ENCODE results near the gene MBD5.

Gene MBD5

DNA sequence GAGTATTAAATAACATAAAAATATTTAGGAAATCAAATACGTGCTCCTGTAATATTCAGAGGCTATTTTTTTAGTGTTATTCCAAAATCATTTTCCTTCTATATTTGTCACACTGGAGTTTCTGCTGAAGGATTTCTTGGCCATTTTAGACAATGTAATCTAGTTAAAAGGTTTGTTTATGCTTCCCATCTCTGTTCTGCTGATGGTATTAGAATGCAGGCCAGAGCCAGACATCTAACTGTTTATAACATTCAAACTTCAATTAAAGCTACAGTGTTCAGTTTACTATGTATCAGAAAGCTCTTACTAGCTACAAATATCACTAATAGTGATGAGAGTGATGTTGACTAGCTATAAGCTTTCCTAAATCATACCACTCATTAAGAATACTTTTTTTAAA is 7.9 kb downstream of the MBD5 start:
- no CpG with 5 or more reads among the region's 1 CpG for WGBS, 2 donors (ENCODE audit: extremely low coverage in 2 of 2, insufficient read length in 2 of 2, insufficient replicate concordance in 1 of 2)
- Histone ChIP-seq H3K27ac (replicated peaks; ENCODE audit: low read length) (no peak overlapping the region), H2AFZ (ENCODE audit: low read length) (no peak overlapping the region), H3K4me1 (ENCODE audit: control insufficient read depth in 2 of 2, insufficient read depth in 1 of 2, low read depth in 1 of 2, low read length in 2 of 2) (no peaks in the 10 kb centered on the region), H4K8ac (ENCODE audit: low read depth, low read length) (no peak overlapping the region), H3K79me1 (ENCODE audit: low read depth, low read length) (no peaks in the 10 kb centered on the region), H2BK120ac (ENCODE audit: low read depth, low read length) (no peak overlapping the region), H2BK15ac (ENCODE audit: low read length) (no peak overlapping the region), H3K4me3 (ENCODE audit: low read length in 2 of 2) (no peak overlapping the region), H2AK5ac (ENCODE audit: low read depth, low read length) (no peak overlapping the region), H3K4me2 (ENCODE audit: insufficient read depth, low read length, poor library complexity, severe bottlenecking) (no peak overlapping the region), H3K14ac (ENCODE audit: low read length) (no peak overlapping the region), H3K18ac (ENCODE audit: low read length) (no peak overlapping the region), H3K9me3 (replicated peaks in 1 of 2; ENCODE audit: control insufficient read depth in 2 of 2, insufficient read depth in 1 of 2, low read depth in 1 of 2, low read length in 2 of 2) (no peaks in the 10 kb centered on the region), H2BK12ac (ENCODE audit: low read length) (no peak overlapping the region), H3K4ac (ENCODE audit: low read length) (no peak overlapping the region), H3K9ac (ENCODE audit: low read depth, low read length, poor library complexity) (no peak overlapping the region), H3K27me3 (ENCODE audit: control insufficient read depth in 3 of 3, insufficient read depth in 3 of 3, low read depth in 1 of 3, low read length in 3 of 3) (no peaks in the 10 kb centered on the region), H2BK5ac (ENCODE audit: low read length) (no peak overlapping the region), H3K36me3 (replicated peaks in 1 of 2; ENCODE audit: control insufficient read depth in 2 of 2, insufficient read depth in 2 of 2, low read length in 2 of 2) (peaks cover 0 to 4% of the 10 kb centered on the region in 2 donors), H3K23ac (ENCODE audit: low read depth, low read length, poor library complexity) (no peak overlapping the region), H4K91ac (ENCODE audit: low read depth, low read length, poor library complexity) (no peak overlapping the region)
- no peak for DNase-seq (ENCODE audit: low spot score)

DNA sequence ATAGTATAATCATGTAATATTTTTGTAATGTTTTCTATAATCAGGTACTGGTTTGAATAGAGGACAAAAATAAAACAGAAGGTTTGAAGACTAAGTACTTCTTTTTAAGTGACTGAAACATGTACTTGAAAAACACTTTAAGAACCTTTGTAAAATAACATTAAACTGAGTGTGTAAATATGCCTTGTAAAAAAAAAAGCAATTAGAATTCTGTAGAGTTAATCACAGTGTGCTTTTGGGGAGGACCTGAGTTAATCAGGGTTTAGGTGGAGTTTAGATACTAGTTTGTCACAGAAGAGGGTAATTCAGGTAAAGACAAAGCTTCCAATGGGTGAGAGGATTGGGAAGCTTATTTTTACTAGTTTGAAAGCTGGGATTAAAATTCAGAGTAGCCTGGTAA is 10.3 kb downstream of the MBD5 start:
- Histone ChIP-seq H3K4me2 (ENCODE audit: insufficient read depth, low read length, poor library complexity, severe bottlenecking) (no peak overlapping the region), H3K18ac (ENCODE audit: low read length) (no peak overlapping the region), H2BK12ac (ENCODE audit: low read length) (no peak overlapping the region), H3K4me3 (ENCODE audit: low read length in 2 of 2) (no peak overlapping the region), H3K4me1 (ENCODE audit: control insufficient read depth in 2 of 2, insufficient read depth in 1 of 2, low read depth in 1 of 2, low read length in 2 of 2) (no peaks in the 10 kb centered on the region), H3K23ac (ENCODE audit: low read depth, low read length, poor library complexity) (no peak overlapping the region), H3K36me3 (replicated peaks in 1 of 2; ENCODE audit: control insufficient read depth in 2 of 2, insufficient read depth in 2 of 2, low read length in 2 of 2) (no peaks in the 10 kb centered on the region), H3K9me3 (replicated peaks in 1 of 2; ENCODE audit: control insufficient read depth in 2 of 2, insufficient read depth in 1 of 2, low read depth in 1 of 2, low read length in 2 of 2) (no peaks in the 10 kb centered on the region), H4K8ac (ENCODE audit: low read depth, low read length) (no peak overlapping the region), H2BK5ac (ENCODE audit: low read length) (no peak overlapping the region), H3K79me1 (ENCODE audit: low read depth, low read length) (no peaks in the 10 kb centered on the region), H2BK15ac (ENCODE audit: low read length) (no peak overlapping the region), H3K4ac (ENCODE audit: low read length) (no peak overlapping the region), H2AK5ac (ENCODE audit: low read depth, low read length) (no peak overlapping the region), H3K9ac (ENCODE audit: low read depth, low read length, poor library complexity) (no peak overlapping the region), H3K27me3 (ENCODE audit: control insufficient read depth in 3 of 3, insufficient read depth in 3 of 3, low read depth in 1 of 3, low read length in 3 of 3) (no peaks in the 10 kb centered on the region), H3K14ac (ENCODE audit: low read length) (no peak overlapping the region), H2BK120ac (ENCODE audit: low read depth, low read length) (no peak overlapping the region), H2AFZ (ENCODE audit: low read length) (no peak overlapping the region), H4K91ac (ENCODE audit: low read depth, low read length, poor library complexity) (no peak overlapping the region), H3K27ac (replicated peaks; ENCODE audit: low read length) (no peak overlapping the region)
- no peak for DNase-seq (ENCODE audit: low spot score)

DNA sequence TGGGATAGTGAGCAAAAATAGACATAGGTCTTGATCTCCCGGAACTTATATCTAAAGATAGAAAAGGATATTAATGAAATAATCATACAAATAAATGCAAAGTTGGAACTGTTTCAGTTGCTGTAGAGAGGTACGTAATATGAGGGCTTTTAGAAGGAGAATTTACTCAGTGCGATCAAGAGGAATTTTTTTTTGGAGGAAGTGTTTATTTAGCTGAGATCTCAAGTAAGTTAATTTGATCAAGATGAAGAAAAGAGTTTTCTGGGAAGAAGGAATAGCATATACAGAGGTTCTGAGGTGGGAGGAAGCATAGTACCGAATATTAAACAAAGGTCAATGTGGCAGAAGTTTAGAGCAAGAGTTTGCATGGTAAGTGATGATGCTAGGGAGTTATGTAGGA is 11.3 kb downstream of the MBD5 start:
- H3K27ac ChIP-seq (replicated peaks; ENCODE audit: low read length), result no peak overlapping the region
- no peak overlapping the region for H2BK12ac ChIP-seq (ENCODE audit: low read length)
- no peak overlapping the region for H3K14ac ChIP-seq (ENCODE audit: low read length)
- no peak overlapping the region for H3K18ac ChIP-seq (ENCODE audit: low read length)
- no peak overlapping the region for H4K8ac ChIP-seq (ENCODE audit: low read depth, low read length)
- WGBS, 2 donors (ENCODE audit: extremely low coverage in 2 of 2, insufficient read length in 2 of 2, insufficient replicate concordance in 1 of 2), result no CpG with 5 or more reads among the region's 4 CpGs
- no peak for DNase-seq (ENCODE audit: low spot score)
- no peaks in the 10 kb centered on the region for H3K9me3 ChIP-seq (replicated peaks in 1 of 2; ENCODE audit: control insufficient read depth in 2 of 2, insufficient read depth in 1 of 2, low read depth in 1 of 2, low read length in 2 of 2)
- H3K36me3 ChIP-seq (replicated peaks in 1 of 2; ENCODE audit: control insufficient read depth in 2 of 2, insufficient read depth in 2 of 2, low read length in 2 of 2), result no peaks in the 10 kb centered on the region
- H3K4ac ChIP-seq (ENCODE audit: low read length), result no peak overlapping the region
- no peaks in the 10 kb centered on the region for H3K4me1 ChIP-seq (ENCODE audit: control insufficient read depth in 2 of 2, insufficient read depth in 1 of 2, low read depth in 1 of 2, low read length in 2 of 2)
- no peak overlapping the region for H3K4me2 ChIP-seq (ENCODE audit: insufficient read depth, low read length, poor library complexity, severe bottlenecking)
- H2AFZ ChIP-seq (ENCODE audit: low read length), result no peak overlapping the region
- no peaks in the 10 kb centered on the region for H3K79me1 ChIP-seq (ENCODE audit: low read depth, low read length)
- H3K4me3 ChIP-seq (ENCODE audit: low read length in 2 of 2), result no peak overlapping the region
- no peak overlapping the region for H3K9ac ChIP-seq (ENCODE audit: low read depth, low read length, poor library complexity)
- H2BK15ac ChIP-seq (ENCODE audit: low read length), result no peak overlapping the region
- no peak overlapping the region for H2BK120ac ChIP-seq (ENCODE audit: low read depth, low read length)
- no peak overlapping the region for H4K91ac ChIP-seq (ENCODE audit: low read depth, low read length, poor library complexity)
- H3K27me3 ChIP-seq (ENCODE audit: control insufficient read depth in 3 of 3, insufficient read depth in 3 of 3, low read depth in 1 of 3, low read length in 3 of 3), result no peaks in the 10 kb centered on the region
- H3K23ac ChIP-seq (ENCODE audit: low read depth, low read length, poor library complexity), result no peak overlapping the region
- H2AK5ac ChIP-seq (ENCODE audit: low read depth, low read length), result no peak overlapping the region
- no peak overlapping the region for H2BK5ac ChIP-seq (ENCODE audit: low read length)

DNA sequence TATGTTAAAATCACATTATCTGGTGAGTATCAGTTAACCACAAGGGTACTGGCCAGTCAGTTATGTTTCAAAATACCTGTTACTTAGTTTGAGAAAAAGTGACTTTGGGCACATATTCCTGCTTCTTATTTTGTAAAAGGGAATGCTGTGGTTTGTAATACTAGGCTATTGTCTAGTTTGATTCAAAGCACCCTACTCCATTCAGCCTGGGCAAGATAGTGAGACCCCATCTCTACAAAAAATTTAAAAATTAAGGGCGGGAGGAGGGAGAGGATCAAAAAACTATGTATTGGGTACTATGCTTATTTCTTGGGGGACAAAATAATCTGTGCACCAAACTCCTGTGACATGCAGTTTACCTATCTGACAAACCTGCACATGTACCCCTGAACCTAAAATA is 18.9 kb downstream of the MBD5 start:
- Histone ChIP-seq H2AK5ac (ENCODE audit: low read depth, low read length) (no peak overlapping the region), H3K4me2 (ENCODE audit: insufficient read depth, low read length, poor library complexity, severe bottlenecking) (no peak overlapping the region), H3K23ac (ENCODE audit: low read depth, low read length, poor library complexity) (no peak overlapping the region), H3K14ac (ENCODE audit: low read length) (no peak overlapping the region), H2BK12ac (ENCODE audit: low read length) (no peak overlapping the region), H2AFZ (ENCODE audit: low read length) (no peak overlapping the region), H4K8ac (ENCODE audit: low read depth, low read length) (no peak overlapping the region), H4K91ac (ENCODE audit: low read depth, low read length, poor library complexity) (no peak overlapping the region), H3K4me3 (ENCODE audit: low read length in 2 of 2) (no peak overlapping the region), H3K36me3 (replicated peaks in 1 of 2; ENCODE audit: control insufficient read depth in 2 of 2, insufficient read depth in 2 of 2, low read length in 2 of 2) (peaks cover 0 to 10% of the 10 kb centered on the region in 2 donors), H3K79me1 (ENCODE audit: low read depth, low read length) (no peaks in the 10 kb centered on the region), H3K27me3 (ENCODE audit: control insufficient read depth in 3 of 3, insufficient read depth in 3 of 3, low read depth in 1 of 3, low read length in 3 of 3) (no peaks in the 10 kb centered on the region), H2BK5ac (ENCODE audit: low read length) (no peak overlapping the region), H3K4ac (ENCODE audit: low read length) (no peak overlapping the region), H3K4me1 (ENCODE audit: control insufficient read depth in 2 of 2, insufficient read depth in 1 of 2, low read depth in 1 of 2, low read length in 2 of 2) (no peaks in the 10 kb centered on the region), H3K27ac (replicated peaks; ENCODE audit: low read length) (no peak overlapping the region), H2BK120ac (ENCODE audit: low read depth, low read length) (no peak overlapping the region), H2BK15ac (ENCODE audit: low read length) (no peak overlapping the region), H3K9ac (ENCODE audit: low read depth, low read length, poor library complexity) (no peak overlapping the region), H3K18ac (ENCODE audit: low read length) (no peak overlapping the region), H3K9me3 (replicated peaks in 1 of 2; ENCODE audit: control insufficient read depth in 2 of 2, insufficient read depth in 1 of 2, low read depth in 1 of 2, low read length in 2 of 2) (no peaks in the 10 kb centered on the region)
- WGBS, 2 donors (ENCODE audit: extremely low coverage in 2 of 2, insufficient read length in 2 of 2, insufficient replicate concordance in 1 of 2), result no CpG with 5 or more reads among the region's 1 CpG
- no peak for DNase-seq (ENCODE audit: low spot score)
